SK-N-SH (cell line): Measurements from ENCODE around the gene ZNF776. TPM values are rescaled to one million over a fixed set of nuclear protein-coding genes. Genes with fewer than 3 reads are reported as not detected.

Experiments
- CTCF ChIA-PET: fragments of 300-600, 350-600 bp; formaldehyde crosslinking; extraction: SDS; loops from one replicate; lab custom pipeline; 2021; lab: Yijun Ruan, JAX
- POLR2A ChIA-PET: fragments of 350-600 bp; sonication (Branson Sonifier 250); formaldehyde crosslinking; extraction: SDS; loops from one replicate; lab custom pipeline; 2020; ENCODE audit warnings: antibody characterized with exemption, inconsistent platforms; lab: Yijun Ruan, JAX
- DNase-seq: peaks from one replicate; pipeline ENCODE4 v3.0.0; 2012
- H2AFZ ChIP-seq: fragments of 200-600 bp; sonication (generic); 2 replicates; pipeline ENCODE4 v1.8.1; 2016; ENCODE audit warnings: antibody characterized with exemption, mild to moderate bottlenecking, low read depth
- H3F3A ChIP-seq: fragments of 200-600 bp; sonication (generic); replicated peaks from 2 replicates; pipeline ENCODE3; 2016; ENCODE audit warnings: antibody characterized with exemption, mild to moderate bottlenecking; ENCODE audit not compliant: insufficient read depth
- H3K27ac ChIP-seq, 2 experiments: fragments of 200-500 bp in 1 of 2; fragments of 200-600 bp in 1 of 2; sonication (Bioruptor generic) in 1 of 2; sonication (generic), shearing (Covaris generic) in 1 of 2; 2 replicates each; pipeline versions ENCODE4 v1.5.1 to v1.6.1; 2014 to 2016; ENCODE audit warnings: low read depth in 2 of 2, inconsistent platforms in 1 of 2, low read length in 1 of 2, mild to moderate bottlenecking in 1 of 2, mixed read lengths in 1 of 2
- H3K27me3 ChIP-seq: fragments of 200-600 bp; sonication (generic), shearing (Covaris generic); 2 replicates; pipeline ENCODE4 v1.6.1; 2016; ENCODE audit warnings: mixed run types; ENCODE audit not compliant: insufficient read depth
- H3K36me3 ChIP-seq, 2 experiments: fragments of 200-500 bp in 1 of 2; fragments of 200-600 bp in 1 of 2; sonication (Bioruptor generic) in 1 of 2; sonication (generic) in 1 of 2; replicated peaks in 1 of 2; 2 replicates each; pipeline versions ENCODE3 to v1.5.1; 2014 to 2016; ENCODE audit warnings: low read length in 1 of 2, mild to moderate bottlenecking in 1 of 2; ENCODE audit not compliant: insufficient read depth in 2 of 2, control insufficient read depth in 1 of 2
- H3K4me1 ChIP-seq, 2 experiments: fragments of 200-500 bp in 1 of 2; fragments of 200-600 bp in 1 of 2; sonication (Bioruptor generic) in 1 of 2; sonication (generic), shearing (Covaris generic) in 1 of 2; 2 replicates each; pipeline versions ENCODE4 v1.5.1 to v1.6.1; 2014 to 2016; ENCODE audit warnings: low read depth in 1 of 2, low read length in 1 of 2, mixed run types in 1 of 2; ENCODE audit not compliant: insufficient read depth in 2 of 2, control insufficient read depth in 1 of 2
- H3K4me2 ChIP-seq: fragments of 200-600 bp; sonication (generic), shearing (Covaris generic); 2 replicates; pipeline ENCODE4 v1.6.1; 2017; ENCODE audit warnings: mixed run types
- H3K4me3 ChIP-seq, 2 experiments: fragments of 200-500 bp in 1 of 2; fragments of 200-600 bp in 1 of 2; sonication (Bioruptor generic) in 1 of 2; sonication (generic), shearing (Covaris generic) in 1 of 2; 2 replicates each; pipeline versions ENCODE4 v1.5.1 to v1.8.1; 2014 to 2016; ENCODE audit warnings: low read depth in 2 of 2, inconsistent platforms in 1 of 2, low read length in 1 of 2, mild to moderate bottlenecking in 1 of 2, mixed read lengths in 1 of 2, moderate library complexity in 1 of 2
- H3K79me2 ChIP-seq: fragments of 200-600 bp; sonication (generic); 2 replicates; pipeline ENCODE4 v1.8.1; 2017; ENCODE audit warnings: mild to moderate bottlenecking; ENCODE audit not compliant: insufficient read depth
- H3K9ac ChIP-seq: fragments of 200-600 bp; sonication (generic); 2 replicates; pipeline ENCODE4 v1.6.1; 2017; ENCODE audit warnings: mixed run types
- H3K9me2 ChIP-seq: fragments of 200-600 bp; sonication (generic); 2 replicates; pipeline ENCODE4 v1.6.1; 2017; ENCODE audit warnings: mixed run types
- H3K9me3 ChIP-seq: fragments of 200-600 bp; sonication (generic); 2 replicates; pipeline ENCODE4 v1.6.1; 2017; ENCODE audit warnings: mixed run types, mild to moderate bottlenecking, moderate library complexity
- H4K20me1 ChIP-seq: fragments of 200-600 bp; sonication (generic); 2 replicates; pipeline ENCODE4 v1.6.1; 2017; ENCODE audit warnings: mild to moderate bottlenecking, mixed run types; ENCODE audit not compliant: insufficient read depth
- EP300 ChIP-seq, 2 experiments: IDR thresholded peaks; 2 replicates each; pipeline versions ENCODE4 v1.4.0 to v1.6.1; 2012; ENCODE audit warnings: borderline replicate concordance in 1 of 2, low read depth in 1 of 2, low read length in 1 of 2
- EZH2phosphoT487 ChIP-seq: fragments of 200-600 bp; sonication (generic); IDR thresholded peaks from 2 replicates; pipeline ENCODE4 v1.6.1; 2017; ENCODE audit warnings: low read depth, mixed run types, mild to moderate bottlenecking, antibody characterized with exemption, moderate library complexity, borderline replicate concordance
- FOSL2 ChIP-seq: IDR thresholded peaks from 2 replicates; pipeline ENCODE4 v1.4.0; 2012; ENCODE audit warnings: low read depth, mild to moderate bottlenecking, moderate library complexity, borderline replicate concordance
- FOXJ3 ChIP-seq: sonication (generic); formaldehyde crosslinking; IDR thresholded peaks from 2 replicates; pipeline ENCODE4 v1.5.1; 2020; ENCODE audit warnings: mild to moderate bottlenecking, missing genetic modification reagents
- FOXM1 ChIP-seq: IDR thresholded peaks from 2 replicates; pipeline ENCODE4 v1.4.0; 2012; ENCODE audit warnings: low read depth, mild to moderate bottlenecking
- GABPA ChIP-seq: IDR thresholded peaks from 2 replicates; pipeline ENCODE4 v1.4.0; 2012; ENCODE audit warnings: low read depth, mild to moderate bottlenecking
- JUND ChIP-seq: IDR thresholded peaks from 2 replicates; pipeline ENCODE4 v1.4.0; 2012
- MEF2A ChIP-seq: IDR thresholded peaks from 2 replicates; pipeline ENCODE4 v1.4.0; 2012; ENCODE audit warnings: low read depth, borderline replicate concordance
- NRF1 ChIP-seq: IDR thresholded peaks from 2 replicates; pipeline ENCODE4 v1.6.1; 2012; ENCODE audit warnings: low read depth, mild to moderate bottlenecking, low read length
- RAD21 ChIP-seq: IDR thresholded peaks from 2 replicates; pipeline ENCODE4 v1.6.1; 2012; ENCODE audit warnings: mild to moderate bottlenecking, low read length
- RCOR1 ChIP-seq: fragments of 150-350 bp; IDR thresholded peaks from 2 replicates; pipeline ENCODE4 v1.6.1; 2017; ENCODE audit warnings: antibody characterized with exemption, low read length
- REST ChIP-seq: IDR thresholded peaks from 2 replicates; pipeline ENCODE4 v1.6.1; 2012; ENCODE audit warnings: mild to moderate bottlenecking, low read depth, low read length, moderate library complexity
- RFX5 ChIP-seq: IDR thresholded peaks from 2 replicates; pipeline ENCODE4 v1.6.1; 2012; ENCODE audit warnings: mild to moderate bottlenecking, improper control_type of control experiment, low read length
- RXRA ChIP-seq: IDR thresholded peaks from 2 replicates; pipeline ENCODE4 v1.4.0; 2012; ENCODE audit warnings: low read depth, mild to moderate bottlenecking, borderline replicate concordance
- SIN3A ChIP-seq: IDR thresholded peaks from 2 replicates; pipeline ENCODE4 v1.6.1; 2012; ENCODE audit warnings: low read depth, mild to moderate bottlenecking, low read length, moderate library complexity, borderline replicate concordance
- SMC3 ChIP-seq: IDR thresholded peaks from 2 replicates; pipeline ENCODE4 v1.6.1; 2012; ENCODE audit warnings: low read depth, low read length, improper control_type of control experiment
- TAF1 ChIP-seq: IDR thresholded peaks from 2 replicates; pipeline ENCODE4 v1.6.1; 2012; ENCODE audit warnings: low read depth, mild to moderate bottlenecking, low read length, moderate library complexity, borderline replicate concordance
- YY1 ChIP-seq: IDR thresholded peaks from 2 replicates; pipeline ENCODE4 v1.4.0; 2012; ENCODE audit warnings: low read depth, mild to moderate bottlenecking
- WGBS: methylation state at CpG from one replicate; pipeline ENCODE4 v1.1.6; 2017; ENCODE audit warnings: low lambda C conversion rate; 5-methylcytosine and 5-hydroxymethylcytosine counted together
- polyA plus RNA-seq, 3 experiments: library from polyadenylated mRNA; depleted of rRNA; stranded (reverse); fragments of >200 nt; gene quantifications; 2 replicates each; pipeline ENCODE4 v1.2.3, GENCODE V29; 2012
- TF ChIP-seq, protein P1 (sequence below): IDR thresholded peaks from 2 replicates; pipeline ENCODE4; 2012
- TF ChIP-seq, protein P2 (sequence below): fragments of 150-350 bp; IDR thresholded peaks from 2 replicates; pipeline ENCODE4 v1.6.1; 2017; ENCODE audit warnings: antibody characterized with exemption, low read length, low read depth, borderline replicate concordance
- TF ChIP-seq, protein P3 (sequence below): IDR thresholded peaks from 2 replicates; pipeline ENCODE4 v1.4.0; 2012; ENCODE audit warnings: low read depth
- TF ChIP-seq, protein P4 (sequence below): fragments of 150-350 bp; IDR thresholded peaks from 2 replicates; pipeline ENCODE4 v1.6.1; 2016; ENCODE audit warnings: mild to moderate bottlenecking, low read depth, low read length
- TF ChIP-seq, protein P5 (sequence below): fragments of 200-600 bp; sonication (generic); IDR thresholded peaks from 2 replicates; pipeline ENCODE4 v1.6.1; 2017; ENCODE audit warnings: antibody characterized with exemption, mild to moderate bottlenecking, moderate library complexity

Gene ZNF776
- polyA plus RNA-seq, 1 of the 3 experiments (the other 2 are of a cell fraction), result 7.5 TPM

- Histone ChIP-seq H4K20me1 (no peaks in the 10 kb centered on the region), H3K9ac (no peak within 1 kb of the TSS), H2AFZ (0 out of 2 replicates have a peak within 1 kb of the TSS, but pooled peaks have one; percentile 29), H3K27me3 (no peaks in the 10 kb centered on the region), H3K79me2 (peaks cover 39% of the 10 kb centered on the region), H3K4me3 (peak within 1 kb of the TSS; percentile 54 to 56), H3K36me3 (peaks cover 4 to 9% of the 10 kb centered on the region in 2 experiments), H3K4me2 (peak within 1 kb of the TSS; percentile 66), H3K9me3 (no peaks in the 10 kb centered on the region), H3K27ac (no peak within 1 kb of the TSS), H3K9me2 (no peaks in the 10 kb centered on the region), H3F3A (peaks cover 3% of the 10 kb centered on the region), H3K4me1 (no peaks in the 10 kb centered on the region)
- peak; percentile 87 for DNase-seq
- 53% methylated on average over 38 of the region's 61 CpGs for WGBS
- ChIA-PET POLR2A (no interaction called here), CTCF (no interaction called here)
- TF ChIP-seq SIN3A, result no peak
- no peak for TF ChIP-seq NRF1
- no peak for TF ChIP-seq MEF2A
- TF ChIP-seq, protein P1, sequence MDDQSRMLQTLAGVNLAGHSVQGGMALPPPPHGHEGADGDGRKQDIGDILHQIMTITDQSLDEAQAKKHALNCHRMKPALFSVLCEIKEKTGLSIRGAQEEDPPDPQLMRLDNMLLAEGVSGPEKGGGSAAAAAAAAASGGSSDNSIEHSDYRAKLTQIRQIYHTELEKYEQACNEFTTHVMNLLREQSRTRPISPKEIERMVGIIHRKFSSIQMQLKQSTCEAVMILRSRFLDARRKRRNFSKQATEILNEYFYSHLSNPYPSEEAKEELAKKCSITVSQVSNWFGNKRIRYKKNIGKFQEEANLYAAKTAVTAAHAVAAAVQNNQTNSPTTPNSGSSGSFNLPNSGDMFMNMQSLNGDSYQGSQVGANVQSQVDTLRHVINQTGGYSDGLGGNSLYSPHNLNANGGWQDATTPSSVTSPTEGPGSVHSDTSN, result no peak
- no peak for TF ChIP-seq REST
- no peak for TF ChIP-seq SMC3
- no peak for TF ChIP-seq TAF1
- TF ChIP-seq FOSL2, result no peak
- no peak for TF ChIP-seq EP300 (IDR thresholded peaks at IDR 0.05; ENCODE audit: borderline replicate concordance in 1 of 2, low read depth in 1 of 2, low read length in 1 of 2)
- TF ChIP-seq, protein P2, sequence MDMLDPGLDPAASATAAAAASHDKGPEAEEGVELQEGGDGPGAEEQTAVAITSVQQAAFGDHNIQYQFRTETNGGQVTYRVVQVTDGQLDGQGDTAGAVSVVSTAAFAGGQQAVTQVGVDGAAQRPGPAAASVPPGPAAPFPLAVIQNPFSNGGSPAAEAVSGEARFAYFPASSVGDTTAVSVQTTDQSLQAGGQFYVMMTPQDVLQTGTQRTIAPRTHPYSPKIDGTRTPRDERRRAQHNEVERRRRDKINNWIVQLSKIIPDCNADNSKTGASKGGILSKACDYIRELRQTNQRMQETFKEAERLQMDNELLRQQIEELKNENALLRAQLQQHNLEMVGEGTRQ, result no peak
- TF ChIP-seq, protein P3, sequence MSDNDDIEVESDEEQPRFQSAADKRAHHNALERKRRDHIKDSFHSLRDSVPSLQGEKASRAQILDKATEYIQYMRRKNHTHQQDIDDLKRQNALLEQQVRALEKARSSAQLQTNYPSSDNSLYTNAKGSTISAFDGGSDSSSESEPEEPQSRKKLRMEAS, result peak; percentile 55; the same call in 1 of the 2 replicates
- TF ChIP-seq GABPA, result peak; percentile 85
- TF ChIP-seq FOXM1, result no peak
- no peak for TF ChIP-seq RXRA
- no peak for TF ChIP-seq FOXJ3 (CRISPR knock-in tag)
- no peak for TF ChIP-seq EZH2phosphoT487
- TF ChIP-seq, protein P4, sequence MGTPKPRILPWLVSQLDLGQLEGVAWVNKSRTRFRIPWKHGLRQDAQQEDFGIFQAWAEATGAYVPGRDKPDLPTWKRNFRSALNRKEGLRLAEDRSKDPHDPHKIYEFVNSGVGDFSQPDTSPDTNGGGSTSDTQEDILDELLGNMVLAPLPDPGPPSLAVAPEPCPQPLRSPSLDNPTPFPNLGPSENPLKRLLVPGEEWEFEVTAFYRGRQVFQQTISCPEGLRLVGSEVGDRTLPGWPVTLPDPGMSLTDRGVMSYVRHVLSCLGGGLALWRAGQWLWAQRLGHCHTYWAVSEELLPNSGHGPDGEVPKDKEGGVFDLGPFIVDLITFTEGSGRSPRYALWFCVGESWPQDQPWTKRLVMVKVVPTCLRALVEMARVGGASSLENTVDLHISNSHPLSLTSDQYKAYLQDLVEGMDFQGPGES, result no peak
- TF ChIP-seq YY1, result peak; percentile 90
- no peak for TF ChIP-seq JUND
- no peak for TF ChIP-seq RAD21
- no peak for TF ChIP-seq RFX5
- TF ChIP-seq, protein P5, sequence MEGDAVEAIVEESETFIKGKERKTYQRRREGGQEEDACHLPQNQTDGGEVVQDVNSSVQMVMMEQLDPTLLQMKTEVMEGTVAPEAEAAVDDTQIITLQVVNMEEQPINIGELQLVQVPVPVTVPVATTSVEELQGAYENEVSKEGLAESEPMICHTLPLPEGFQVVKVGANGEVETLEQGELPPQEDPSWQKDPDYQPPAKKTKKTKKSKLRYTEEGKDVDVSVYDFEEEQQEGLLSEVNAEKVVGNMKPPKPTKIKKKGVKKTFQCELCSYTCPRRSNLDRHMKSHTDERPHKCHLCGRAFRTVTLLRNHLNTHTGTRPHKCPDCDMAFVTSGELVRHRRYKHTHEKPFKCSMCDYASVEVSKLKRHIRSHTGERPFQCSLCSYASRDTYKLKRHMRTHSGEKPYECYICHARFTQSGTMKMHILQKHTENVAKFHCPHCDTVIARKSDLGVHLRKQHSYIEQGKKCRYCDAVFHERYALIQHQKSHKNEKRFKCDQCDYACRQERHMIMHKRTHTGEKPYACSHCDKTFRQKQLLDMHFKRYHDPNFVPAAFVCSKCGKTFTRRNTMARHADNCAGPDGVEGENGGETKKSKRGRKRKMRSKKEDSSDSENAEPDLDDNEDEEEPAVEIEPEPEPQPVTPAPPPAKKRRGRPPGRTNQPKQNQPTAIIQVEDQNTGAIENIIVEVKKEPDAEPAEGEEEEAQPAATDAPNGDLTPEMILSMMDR, result no peak
- TF ChIP-seq RCOR1, result no peak
Measured at GRCh38 chr19:57769345-57770131, 22.9 kb downstream of the ZNF776 start, which contains the start of gene ZNF586. TSS of gene ZNF586 (plus strand) at chr19:57769676. CDS start at chr19:57769843, 167 bp downstream.
